DMS53 treated with DMSO at 0.1 percent for 48 hours (cell line): Measurements from ENCODE around the gene SMPX.
"Not testable (repeated sequence)": the region's sequence is repeated elsewhere in the genome, so short reads cannot be mapped to it uniquely, and the experiment has no call there.

Source experiments
- DNase-seq: peaks from one replicate; lab custom pipeline; 2025; ENCODE audit not compliant: unreplicated experiment; lab: John Stamatoyannopoulos, UW

SMPX gene

GRCh38 chrX:21757960-21758359 is at the start of gene SMPX:
Gene SMPX, minus strand, starts transcription at chrX:21758116. Its CDS starts 3,826 bp downstream, at chrX:21754290.
- no peak for DNase-seq

- no peak for DNase-seq
These were observed 48.8 kb upstream of the SMPX start for GRCh38 chrX:21806691-21807090.

- no peak for DNase-seq
These were observed 44.9 kb upstream of the SMPX start for GRCh38 chrX:21802839-21803238.

- no peak for DNase-seq
These were observed 44.2 kb upstream of the SMPX start for GRCh38 chrX:21802054-21802670.

- DNase-seq = no peak
These were observed 42.4 kb upstream of the SMPX start for GRCh38 chrX:21800344-21800770.

GRCh38 chrX:21799767-21800166 is 41.9 kb upstream of the SMPX start:
- no peak for DNase-seq

GRCh38 chrX:21798677-21799219 is 40.8 kb upstream of the SMPX start:
- DNase-seq = no peak

GRCh38 chrX:21781976-21782375 is 24.1 kb upstream of the SMPX start:
- DNase-seq = no peak

GRCh38 chrX:21781525-21781924 is 23.6 kb upstream of the SMPX start:
- DNase-seq = no peak

- no peak for DNase-seq
These were observed 21.2 kb upstream of the SMPX start for GRCh38 chrX:21779095-21779494.

GRCh38 chrX:21778236-21778635 is 20.3 kb upstream of the SMPX start:
- DNase-seq = no peak

- not testable (repeated sequence) for DNase-seq
These were observed 17.2 kb upstream of the SMPX start for GRCh38 chrX:21775128-21775527.

- DNase-seq = not testable (repeated sequence)
These were observed 15.1 kb upstream of the SMPX start for GRCh38 chrX:21773036-21773435.

GRCh38 chrX:21770631-21771321 is 12.9 kb upstream of the SMPX start:
- DNase-seq = no peak

- peak; percentile 47 for DNase-seq
These were observed 8.2 kb upstream of the SMPX start for GRCh38 chrX:21766101-21766500.

GRCh38 chrX:21764008-21764407 is 6.1 kb upstream of the SMPX start:
- DNase-seq = no peak

GRCh38 chrX:21758488-21758887 is 572 bp upstream of the SMPX start:
- DNase-seq = no peak

- DNase-seq = no peak
These were observed 959 bp downstream of the SMPX start for GRCh38 chrX:21756785-21757529.

GRCh38 chrX:21749924-21750323 is 8.0 kb downstream of the SMPX start:
- no peak for DNase-seq

- no peak for DNase-seq
These were observed 9.7 kb downstream of the SMPX start for GRCh38 chrX:21748235-21748634.

GRCh38 chrX:21747558-21747957 is 10.4 kb downstream of the SMPX start:
- no peak for DNase-seq

GRCh38 chrX:21745756-21746155 is 12.2 kb downstream of the SMPX start:
- DNase-seq = peak; percentile 25
